Esophagus mucosa (tissue), 1 donor: Measurements from ENCODE around the gene ITGAX. TPM values are rescaled to one million over a fixed set of nuclear protein-coding genes. Genes with fewer than 3 reads are reported as not detected.

ENCODE experiments used
- ATAC-seq: fragments of 200-7000 bp; cut with Tn5 transposase; one replicate; pipeline ENCODE4 v1.9.1; 2020
- total RNA-seq: library from RNA; stranded (reverse); gene quantifications from one replicate; pipeline ENCODE4 v1.2.4, GENCODE V29; 2023
- donor health status: DM: yes; HTN: yes; CAD: no.

Gene ITGAX
- total RNA-seq, 1 donor from 2014 or later = 1.9 TPM

DNA sequence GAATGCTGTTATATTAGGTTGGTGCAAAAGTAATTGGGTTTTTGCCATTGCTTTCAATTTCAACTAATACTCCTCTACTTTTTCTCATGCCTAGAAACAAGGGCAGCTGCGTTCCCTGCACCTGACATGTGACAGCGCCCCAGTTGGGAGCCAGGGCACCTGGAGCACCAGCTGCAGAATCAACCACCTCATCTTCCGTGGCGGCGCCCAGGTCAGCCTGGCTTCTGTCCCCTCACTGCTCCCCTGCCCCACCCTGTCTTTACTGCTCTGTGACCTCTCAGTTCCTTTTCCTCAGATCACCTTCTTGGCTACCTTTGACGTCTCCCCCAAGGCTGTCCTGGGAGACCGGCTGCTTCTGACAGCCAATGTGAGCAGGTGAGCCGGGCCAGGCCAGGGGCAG is 21.7 kb downstream of the ITGAX start:
- ATAC-seq = no peak

DNA sequence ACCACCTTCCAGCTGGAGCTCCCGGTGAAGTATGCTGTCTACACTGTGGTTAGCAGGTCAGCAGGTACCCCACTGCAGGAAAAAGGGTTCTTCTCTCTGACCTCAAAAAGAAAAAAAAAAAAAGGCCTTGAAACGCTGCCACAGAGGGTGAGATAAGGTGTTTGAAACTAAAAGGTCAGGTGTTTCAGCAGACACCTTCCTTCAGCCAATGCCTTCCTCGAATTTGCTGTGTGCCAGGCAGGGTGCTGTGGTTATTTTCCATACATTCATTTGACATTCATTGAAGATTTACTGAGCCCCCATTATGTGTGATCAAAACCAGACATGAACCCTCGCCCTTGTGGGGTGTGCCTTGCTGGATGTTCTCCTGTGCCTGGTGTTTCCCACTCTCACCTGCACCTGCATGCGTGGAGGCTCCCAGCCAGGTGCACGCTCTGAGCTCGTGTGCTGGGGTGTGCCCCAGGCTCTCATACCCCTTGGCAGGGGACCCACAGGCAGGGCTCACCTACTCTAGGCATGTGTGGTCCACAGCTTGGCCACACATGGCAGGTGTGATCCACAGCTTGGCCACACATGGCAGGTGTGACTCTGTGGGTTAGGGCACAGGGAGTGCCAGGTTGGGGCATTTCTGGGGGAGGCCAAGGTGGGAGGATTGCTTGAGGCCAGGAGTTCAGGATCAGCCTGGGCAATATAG is 22.4 kb downstream of the ITGAX start:
- ATAC-seq = peak; percentile 19

DNA sequence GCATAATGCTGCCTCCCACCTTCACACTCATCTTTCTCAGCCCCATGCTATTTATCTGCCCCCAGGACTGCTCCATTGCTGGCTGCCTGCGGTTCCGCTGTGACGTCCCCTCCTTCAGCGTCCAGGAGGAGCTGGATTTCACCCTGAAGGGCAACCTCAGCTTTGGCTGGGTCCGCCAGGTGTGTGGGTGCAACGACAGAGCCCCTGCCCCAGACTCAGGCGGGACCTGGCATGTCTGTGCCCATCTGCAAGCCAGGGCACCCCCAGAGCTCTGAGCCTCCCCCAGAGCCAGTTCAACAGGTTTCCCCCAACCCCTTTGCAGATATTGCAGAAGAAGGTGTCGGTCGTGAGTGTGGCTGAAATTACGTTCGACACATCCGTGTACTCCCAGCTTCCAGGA is 25.2 kb downstream of the ITGAX start:
- peak; percentile 10 for ATAC-seq

DNA sequence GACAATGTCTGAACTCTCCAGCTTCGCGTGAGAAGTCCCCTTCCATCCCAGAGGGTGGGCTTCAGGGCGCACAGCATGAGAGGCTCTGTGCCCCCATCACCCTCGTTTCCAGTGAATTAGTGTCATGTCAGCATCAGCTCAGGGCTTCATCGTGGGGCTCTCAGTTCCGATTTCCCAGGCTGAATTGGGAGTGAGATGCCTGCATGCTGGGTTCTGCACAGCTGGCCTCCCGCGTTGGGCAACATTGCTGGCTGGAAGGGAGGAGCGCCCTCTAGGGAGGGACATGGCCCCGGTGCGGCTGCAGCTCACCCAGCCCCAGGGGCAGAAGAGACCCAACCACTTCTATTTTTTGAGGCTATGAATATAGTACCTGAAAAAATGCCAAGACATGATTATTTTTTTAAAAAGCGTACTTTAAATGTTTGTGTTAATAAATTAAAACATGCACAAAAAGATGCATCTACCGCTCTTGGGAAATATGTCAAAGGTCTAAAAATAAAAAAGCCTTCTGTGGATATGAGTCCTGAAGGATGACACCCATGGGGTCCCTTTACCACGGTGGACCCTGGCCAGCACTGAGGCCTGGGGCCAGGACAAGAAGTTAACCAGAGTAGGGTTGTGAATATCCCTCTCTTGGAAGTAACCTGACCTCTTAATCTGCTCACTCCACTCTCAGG is 27.6 kb downstream of the ITGAX start:
- peak; percentile 74 for ATAC-seq

DNA sequence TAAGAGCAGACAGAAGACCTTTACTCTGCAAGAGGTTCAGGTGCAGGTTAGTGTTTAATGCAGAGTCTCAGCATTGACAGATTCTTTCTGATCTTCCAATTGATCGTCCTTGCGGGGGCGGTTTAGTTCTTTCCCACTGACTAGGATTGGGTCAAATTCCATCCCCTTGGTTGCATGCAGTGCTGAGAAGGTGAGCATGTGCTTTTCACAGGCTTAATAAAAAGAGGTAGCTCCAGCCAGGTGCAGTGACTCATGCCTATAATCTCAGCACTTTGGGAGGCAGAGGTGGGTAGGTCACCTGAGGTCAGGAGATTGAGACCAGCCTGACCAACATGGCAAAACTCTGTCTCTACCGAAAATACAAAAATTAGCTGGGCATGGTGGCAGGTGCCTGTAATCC is 30.7 kb downstream of the ITGAX start:
- peak; percentile 44 for ATAC-seq

DNA sequence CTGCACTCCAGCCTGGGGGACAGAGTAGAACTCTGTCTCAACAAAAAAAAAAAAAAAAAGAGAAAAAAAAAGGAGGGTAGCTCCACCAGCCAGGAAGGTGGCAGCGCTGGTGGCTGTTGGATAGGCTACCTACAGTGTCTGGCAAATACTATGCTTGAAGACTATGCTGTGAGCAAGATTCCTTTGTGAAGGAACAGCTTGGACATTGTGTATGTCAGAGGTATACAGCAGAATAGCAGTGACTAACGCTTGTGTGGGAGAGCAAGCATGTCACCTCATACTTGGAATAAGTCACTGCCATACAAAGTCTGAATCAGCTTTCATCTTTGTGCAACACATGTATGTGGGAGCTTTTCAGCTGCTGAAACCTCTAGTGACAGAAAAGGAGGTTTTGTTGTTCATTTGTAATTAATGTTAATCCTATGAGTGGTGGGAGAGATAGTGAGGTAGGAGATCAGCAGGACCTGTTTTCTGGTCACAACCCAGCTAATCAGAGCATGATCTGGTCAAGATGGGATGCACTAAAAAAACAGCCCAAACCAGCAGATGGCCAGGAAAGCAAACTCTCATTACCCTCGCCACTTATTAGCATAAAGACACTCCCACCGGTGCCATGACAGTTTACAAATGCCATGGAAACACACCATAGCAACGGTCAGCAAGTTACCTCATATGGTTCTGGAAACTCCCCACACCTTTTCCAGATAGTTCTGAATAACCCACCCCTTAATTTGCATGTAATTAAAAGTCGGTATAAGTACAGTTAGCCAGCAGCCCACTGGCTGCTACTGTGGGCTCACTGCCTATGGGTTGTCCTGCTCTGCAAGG is 31.4 kb downstream of the ITGAX start:
- ATAC-seq = peak; percentile 92

DNA sequence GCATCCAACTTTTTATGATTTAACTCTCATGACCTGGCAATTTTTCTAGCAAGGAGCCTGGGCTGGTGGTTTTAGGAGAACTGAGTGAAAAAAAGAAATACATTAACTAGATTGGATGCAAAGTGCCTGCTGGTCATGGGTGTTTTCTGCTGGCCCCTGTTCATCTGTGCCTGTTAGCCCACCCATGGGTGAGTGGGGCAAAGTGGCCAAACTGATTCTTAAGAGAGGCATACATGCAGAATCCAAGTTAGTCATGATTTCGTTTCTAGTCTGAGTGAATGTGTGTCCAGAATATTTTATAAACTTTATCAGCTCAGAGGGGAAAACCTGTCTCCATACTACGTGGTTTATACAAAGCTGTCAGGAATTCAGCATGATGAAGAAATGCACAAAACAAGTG is 33.6 kb downstream of the ITGAX start:
- ATAC-seq = no peak

DNA sequence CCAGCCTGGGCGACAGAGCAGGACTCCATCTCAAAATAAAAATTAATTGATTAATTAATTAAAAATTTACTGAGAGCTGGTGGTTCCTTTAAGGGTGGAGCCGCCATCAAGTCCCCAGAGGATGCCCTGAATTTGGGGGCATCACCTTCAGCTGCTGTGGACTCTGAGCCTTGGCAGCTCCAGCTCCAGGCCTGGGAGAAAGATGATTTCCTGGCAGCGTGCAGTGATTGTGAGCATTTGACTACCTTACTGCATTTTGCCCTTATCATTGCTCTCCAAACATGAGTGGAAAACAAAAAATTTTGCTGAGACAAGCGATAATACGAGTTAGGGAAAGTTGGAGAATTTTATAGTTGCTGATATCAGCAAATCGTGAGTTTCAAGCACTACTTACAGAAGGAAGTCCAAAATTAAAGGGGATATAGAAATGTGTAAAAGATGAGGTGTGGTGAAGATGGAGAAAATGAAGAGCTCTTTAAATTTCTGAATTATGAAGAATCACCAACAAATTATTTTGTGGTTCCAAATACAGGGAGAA is 35.6 kb downstream of the ITGAX start:
- no peak for ATAC-seq

DNA sequence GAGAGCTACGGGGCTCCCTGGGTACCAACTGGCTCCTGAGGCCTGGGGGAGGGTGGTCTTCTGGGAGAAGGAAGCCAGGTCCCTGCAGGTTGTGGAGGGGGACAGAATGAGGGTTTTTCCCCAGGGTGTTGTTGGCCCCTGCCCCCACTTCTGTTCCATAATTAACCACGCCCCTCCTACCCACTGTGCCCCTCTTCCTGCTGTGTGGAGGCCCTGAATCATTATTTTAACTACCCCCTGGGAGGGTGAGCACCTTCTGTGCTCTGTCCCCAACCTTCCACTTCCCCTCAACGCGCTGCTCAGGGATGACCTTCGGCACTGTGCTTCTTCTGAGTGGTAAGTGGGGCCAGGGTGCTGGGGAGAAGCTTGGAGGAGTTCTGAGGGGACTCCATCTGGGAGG is 38.1 kb downstream of the ITGAX start, which contains the start of gene ITGAD:
Gene ITGAD, plus strand, starts transcription at position 280 of the 400 bp plus-strand sequence. Its CDS starts 26 bp downstream, at position 306.
- ATAC-seq = no peak

DNA sequence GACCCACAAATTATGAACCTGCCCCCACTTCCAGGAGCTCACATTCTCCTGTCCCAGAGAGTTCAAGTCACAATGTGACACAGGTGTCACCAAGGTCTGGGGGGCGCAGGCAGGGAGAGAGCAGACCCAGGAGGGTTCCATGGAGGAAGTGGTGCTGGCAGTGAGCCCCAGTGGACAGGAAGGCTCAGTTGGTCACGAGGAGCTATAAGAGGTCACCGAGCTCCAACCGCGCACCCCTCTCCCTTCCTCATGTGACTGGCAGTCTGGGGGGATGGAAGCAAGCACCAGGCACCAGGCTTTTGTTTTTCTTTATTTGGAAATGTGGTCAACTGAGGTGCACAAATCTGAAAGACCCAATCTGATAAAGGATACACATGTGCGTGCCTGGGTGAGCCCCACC is 40.7 kb downstream of the ITGAX start:
- ATAC-seq = no peak

DNA sequence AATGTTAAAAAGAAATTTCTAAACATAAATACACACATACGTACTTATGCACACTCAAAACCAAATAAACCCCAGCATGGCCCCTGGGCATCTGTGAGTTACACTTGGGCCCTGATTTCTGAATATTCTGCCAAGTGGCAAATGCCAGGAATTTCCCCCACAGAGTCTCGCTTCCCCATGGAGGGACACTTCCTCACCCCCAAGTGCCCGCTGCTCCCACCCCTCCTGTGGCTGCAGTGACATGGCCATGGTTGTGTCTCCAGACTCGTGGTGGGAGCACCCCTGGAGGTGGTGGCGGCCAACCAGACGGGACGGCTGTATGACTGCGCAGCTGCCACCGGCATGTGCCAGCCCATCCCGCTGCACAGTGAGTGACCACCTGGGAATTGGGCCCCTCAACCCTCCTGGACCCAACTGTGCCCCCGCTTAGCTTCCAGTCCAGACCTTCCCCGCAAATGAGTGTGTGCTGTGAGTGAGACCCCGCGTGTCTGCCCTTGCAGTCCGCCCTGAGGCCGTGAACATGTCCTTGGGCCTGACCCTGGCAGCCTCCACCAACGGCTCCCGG is 42.2 kb downstream of the ITGAX start:
- ATAC-seq = no peak

DNA sequence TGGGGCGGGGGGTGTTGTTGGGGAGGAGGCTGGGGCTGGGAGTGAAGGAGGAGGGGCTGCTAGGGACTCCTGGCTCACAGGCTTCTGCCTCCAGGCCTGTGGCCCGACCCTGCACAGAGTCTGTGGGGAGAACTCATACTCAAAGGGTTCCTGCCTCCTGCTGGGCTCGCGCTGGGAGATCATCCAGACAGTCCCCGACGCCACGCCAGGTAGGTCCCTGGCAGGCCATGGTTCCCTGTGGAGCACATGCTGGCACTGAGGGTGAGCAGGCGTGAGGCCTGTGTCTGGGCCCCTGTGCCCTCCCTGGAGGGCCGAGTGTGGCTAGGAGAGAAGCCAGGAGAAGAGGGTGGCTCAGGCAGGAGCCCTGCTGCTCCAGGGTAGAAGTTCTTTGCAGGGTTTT is 42.7 kb downstream of the ITGAX start:
- no peak for ATAC-seq

DNA sequence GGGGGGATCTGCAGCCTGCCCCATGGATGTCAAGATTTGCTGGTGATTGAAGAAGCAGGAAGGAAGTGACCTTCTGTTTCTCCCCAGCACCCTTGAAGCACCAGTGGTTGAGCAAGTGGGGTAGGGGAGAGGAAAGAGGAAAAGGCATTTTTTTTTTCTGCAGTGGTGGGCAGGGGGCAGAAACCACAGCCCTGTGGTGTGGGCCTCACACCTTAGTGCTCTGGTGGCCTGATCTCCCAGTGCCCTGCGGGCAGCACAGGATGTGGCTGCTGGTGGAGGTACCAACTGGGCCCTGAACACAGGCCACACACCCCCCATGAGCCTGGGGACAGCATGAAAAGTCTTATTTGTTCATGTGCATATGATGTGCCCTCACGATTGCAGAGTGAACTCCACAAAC is 45.2 kb downstream of the ITGAX start:
- no peak for ATAC-seq

DNA sequence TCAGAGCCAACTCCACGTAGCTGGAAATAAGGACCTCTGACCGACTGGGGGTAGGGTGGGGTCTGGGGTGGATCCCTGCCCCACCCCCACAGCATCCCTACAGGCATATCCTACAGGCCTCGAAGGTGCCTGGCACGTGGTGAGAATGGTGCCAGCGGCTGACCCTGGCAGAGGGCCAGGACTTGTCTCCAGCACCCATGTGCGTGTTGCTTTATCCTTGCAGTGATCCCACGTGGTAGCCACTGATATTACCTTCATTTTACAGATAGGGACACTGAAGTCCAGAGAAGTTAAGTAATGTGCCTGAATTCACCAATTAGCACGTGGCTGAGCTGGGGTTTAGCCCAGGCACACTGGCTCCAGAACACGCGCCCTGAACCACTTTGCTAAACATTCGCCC is 46.5 kb downstream of the ITGAX start:
- no peak for ATAC-seq

DNA sequence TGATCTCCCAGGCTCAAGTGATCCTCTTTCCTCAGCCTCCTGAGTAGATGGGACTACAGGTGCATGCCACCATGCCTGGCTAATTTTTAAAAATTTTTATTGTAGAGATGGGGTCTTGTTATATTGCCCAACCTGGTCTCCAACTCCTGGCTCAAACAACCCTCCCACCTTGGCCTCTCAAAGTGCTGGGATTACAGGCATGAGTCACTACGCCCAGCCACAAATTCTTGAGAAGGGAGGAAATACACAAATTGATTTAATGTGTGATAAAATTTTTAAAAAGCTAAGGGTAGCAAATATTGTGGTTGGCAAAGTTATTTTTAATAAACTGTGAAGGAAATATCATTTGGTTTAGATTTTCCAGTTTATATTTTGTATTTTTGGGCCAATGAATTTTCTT is 47.7 kb downstream of the ITGAX start:
- ATAC-seq = no peak

DNA sequence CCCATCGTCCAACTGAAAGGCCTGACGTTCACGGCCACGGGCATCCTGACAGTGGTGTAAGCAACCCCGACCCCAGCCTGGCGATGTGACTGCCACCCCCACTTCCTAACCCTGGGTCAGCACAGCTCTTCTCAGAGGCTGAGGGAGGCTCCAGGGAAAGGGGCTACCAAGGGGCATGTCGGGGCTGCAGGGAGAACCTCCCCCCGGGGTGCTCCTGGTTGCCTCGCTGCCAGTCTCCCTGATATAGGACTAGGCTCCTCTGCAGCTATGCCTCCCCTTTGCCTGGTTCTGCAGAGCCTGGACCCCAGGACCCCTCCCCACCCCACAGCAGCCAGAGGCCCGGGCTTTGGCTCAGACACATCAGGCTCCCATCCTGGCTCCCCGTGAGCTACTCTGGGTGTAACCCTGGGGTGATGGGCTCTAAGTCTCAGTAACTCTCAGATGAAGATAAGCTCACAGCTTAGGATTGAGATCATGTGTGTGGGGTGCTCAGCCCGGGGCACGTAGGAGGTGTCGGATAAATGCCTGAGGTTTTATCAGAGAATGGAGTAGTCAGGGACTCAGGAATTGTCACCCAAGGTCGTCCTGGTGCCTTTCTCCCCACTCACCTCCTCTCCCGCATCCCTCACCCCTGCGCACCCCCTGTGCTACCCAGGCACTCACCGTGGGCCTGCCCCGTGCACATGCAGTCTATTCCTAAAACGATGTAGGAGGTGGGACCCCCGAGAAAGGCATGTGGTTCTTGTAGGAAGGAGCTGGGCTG is 48.8 kb downstream of the ITGAX start:
- peak; percentile 8 for ATAC-seq

DNA sequence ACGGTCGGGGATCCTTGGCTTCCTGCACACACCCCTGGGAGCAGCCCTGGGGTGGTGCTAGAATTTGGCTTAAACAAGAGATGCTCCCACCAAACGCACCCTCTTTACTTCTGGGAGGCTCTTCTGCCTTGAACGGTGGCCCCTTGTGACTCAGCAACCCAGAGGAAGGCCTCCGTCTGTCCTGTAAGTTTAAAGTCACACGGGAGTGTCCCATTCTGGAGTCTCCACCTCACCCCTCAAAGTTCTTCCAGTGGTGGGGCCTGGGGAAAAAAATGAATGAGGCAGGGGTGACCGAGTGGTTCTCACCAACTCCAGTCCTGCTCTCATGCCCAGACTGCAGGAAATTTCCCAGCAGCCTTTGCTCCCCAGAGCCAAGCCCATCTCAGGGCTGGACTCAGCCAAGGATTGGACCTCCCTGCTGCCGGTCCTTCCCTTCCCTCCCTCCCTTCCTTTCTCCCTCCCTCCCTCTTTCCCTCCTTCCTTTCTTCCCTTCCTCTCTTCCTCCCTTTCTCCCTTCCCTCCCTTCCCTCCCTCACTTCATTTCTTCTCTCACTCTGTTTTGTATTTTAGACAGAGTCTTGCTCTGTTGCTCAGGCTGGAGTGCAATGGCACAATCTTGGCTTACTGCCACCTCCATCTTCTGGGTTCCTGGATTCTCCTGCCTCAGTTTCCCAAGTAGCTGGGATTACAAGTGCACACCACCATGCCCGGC is 49.5 kb downstream of the ITGAX start:
- no peak for ATAC-seq

DNA sequence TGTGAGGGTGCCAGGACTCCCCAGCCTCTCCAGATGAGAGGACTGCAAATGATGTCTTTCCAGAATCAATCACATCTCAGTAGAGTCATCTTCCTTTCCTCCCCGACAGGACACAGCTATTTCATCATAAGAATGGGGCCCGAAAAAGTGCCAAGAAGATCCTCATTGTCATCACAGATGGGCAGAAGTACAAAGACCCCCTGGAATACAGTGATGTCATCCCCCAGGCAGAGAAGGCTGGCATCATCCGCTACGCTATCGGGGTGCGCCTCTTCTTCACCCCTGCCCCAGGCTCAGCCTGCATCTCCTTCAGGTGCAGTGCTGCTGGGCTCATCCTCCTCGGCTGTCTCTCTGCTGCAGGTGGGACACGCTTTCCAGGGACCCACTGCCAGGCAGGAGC is 52.4 kb downstream of the ITGAX start:
- ATAC-seq = no peak

DNA sequence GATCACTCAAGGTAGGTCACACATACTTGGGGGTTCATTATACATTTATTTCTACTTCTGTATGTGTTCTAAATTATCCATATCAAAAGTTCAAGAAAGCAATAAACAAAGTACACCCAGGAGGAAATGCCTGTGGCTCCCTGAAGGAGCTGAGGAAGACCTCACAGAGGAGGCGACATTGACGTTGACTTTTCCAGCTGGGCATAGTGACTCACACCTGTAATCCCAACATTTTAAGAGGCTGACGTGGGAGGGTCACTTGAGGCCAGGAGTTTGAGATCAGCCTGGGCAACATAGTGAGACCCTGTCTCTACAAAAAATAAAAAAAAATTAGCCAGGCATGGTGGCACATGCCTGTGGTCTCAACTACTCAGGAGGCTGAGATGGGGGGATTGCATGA is 54.5 kb downstream of the ITGAX start:
- ATAC-seq = no peak

DNA sequence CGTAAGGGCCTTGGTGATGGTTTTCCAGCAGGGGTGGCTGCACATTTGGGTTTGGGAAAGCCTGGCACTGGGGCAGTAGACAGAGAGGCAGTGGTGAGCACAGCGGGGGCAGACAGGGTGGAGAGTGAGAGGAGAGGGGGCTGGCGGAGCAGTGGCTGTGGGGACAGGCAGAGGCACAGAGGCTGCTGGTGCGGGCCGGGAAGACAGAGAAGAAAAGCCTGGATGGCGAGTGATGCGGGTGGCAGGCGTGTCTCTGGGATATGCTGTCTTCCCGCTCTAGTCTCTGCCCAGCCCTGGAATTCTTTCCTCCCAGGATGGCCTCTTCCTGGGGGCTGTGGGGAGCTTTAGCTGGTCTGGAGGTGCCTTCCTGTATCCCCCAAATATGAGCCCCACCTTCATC is 55.1 kb downstream of the ITGAX start:
- ATAC-seq = no peak
